HG03025 (cell line): ENCODE measurements around the gene PCP4L1.
"Not testable (repeated sequence)": the region's sequence is repeated elsewhere in the genome, so short reads cannot be mapped to it uniquely, and the experiment has no call there.

ENCODE experiments used
- ATAC-seq: cut with Tn5 transposase; IDR thresholded peaks from one replicate; pipeline ENCODE4 v1.9.1; 2021; ENCODE audit warnings: mild to moderate bottlenecking, moderate library complexity; ENCODE audit not compliant: unreplicated experiment, low FRiP score

Gene PCP4L1

GRCh38 chr1:161258439-161259344 lies at the start of gene PCP4L1:
PCP4L1 (plus strand) TSS chr1:161258745; CDS start chr1:161258975, 230 bp downstream.
- ATAC-seq, result no peak

DNA sequence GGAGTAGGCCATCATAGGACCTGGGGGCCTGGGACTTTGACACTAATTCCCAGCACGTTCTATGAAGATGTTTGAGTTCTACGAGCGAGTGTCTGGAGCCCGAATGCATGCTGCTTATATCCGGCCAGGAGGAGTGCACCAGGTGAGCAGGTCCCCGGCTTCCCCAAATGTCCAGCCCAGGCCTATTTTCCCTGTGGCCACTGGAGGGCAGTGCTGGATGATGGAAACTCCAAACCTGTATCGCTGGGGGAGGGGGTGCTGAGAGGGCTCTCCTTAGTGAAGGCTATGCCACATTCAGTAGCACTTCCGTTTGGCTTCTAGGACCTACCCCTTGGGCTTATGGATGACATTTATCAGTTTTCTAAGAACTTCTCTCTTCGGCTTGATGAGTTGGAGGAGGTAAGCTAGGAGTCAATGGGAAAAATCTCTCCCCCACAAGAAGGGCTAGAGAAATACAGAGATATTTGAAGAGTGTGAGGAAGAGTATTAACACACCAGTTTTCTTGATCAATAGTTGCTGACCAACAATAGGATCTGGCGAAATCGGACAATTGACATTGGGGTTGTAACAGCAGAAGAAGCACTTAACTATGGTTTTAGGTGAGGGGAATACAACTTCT lies 48.6 kb upstream of the PCP4L1 start:
- ATAC-seq, result no peak

DNA sequence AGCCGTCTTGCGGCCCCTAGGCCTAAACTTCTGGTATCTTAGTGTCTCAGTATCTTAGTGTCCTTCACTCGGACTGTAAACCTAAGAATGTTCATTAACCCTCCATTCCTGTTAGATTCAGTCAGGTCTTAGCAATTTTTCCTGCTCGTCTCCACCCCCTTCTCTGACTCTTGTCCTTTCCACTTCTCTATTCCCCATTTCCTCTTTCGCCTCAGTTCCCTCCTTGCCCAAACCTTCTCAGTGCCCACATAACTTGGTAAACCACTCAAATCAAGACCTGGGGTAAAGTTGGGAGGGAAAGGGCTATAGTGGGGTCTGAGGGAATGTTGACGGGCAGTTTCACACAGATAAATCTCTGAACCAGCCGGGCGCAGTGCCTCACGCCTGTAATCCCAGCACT lies 44.2 kb upstream of the PCP4L1 start:
- no peak for ATAC-seq

DNA sequence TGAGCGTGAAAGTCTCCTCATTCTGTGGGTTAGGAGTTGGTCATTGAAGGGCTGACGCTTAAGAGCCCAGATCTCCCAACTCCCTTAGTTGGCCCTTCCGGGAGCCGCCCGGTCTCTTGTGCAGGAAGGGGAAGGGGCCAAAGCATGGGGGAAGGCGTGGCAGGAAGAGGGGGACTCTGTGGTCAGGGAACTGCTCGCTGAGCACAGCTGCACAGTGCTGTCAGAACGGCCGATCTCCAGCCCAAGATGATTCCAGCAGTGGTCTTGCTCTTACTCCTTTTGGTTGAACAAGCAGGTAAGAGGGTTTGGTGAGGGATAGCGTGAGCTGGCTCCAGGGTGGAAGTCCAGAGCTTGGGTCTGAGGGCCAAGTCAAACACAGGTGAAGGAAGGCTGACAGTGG lies 43.5 kb upstream of the PCP4L1 start, which contains the start of gene FCER1G:
TSS of gene FCER1G (plus strand) at position 220 of the 400 bp plus-strand sequence. CDS start at position 247, 27 bp downstream.
- ATAC-seq, result no peak

- ATAC-seq, result no peak
These were observed 41.4 kb upstream of the PCP4L1 start for GRCh38 chr1:161216945-161217712.

DNA sequence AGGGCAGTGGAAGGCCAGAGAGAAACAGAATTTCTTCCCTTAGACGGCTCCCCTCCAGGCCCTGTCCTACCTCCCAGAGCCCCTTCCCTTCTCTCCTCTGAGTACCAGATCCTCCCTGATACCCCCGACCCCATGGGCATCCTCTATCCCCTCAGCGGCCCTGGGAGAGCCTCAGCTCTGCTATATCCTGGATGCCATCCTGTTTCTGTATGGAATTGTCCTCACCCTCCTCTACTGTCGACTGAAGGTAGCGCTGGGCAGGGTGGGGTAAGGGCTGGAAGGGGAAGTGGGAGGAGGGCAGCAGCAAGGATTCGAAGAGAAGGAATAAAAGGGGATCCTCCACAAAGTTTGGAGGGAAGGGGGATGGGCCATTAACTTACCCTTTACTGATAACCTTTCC lies 40.7 kb upstream of the PCP4L1 start:
- no peak for ATAC-seq

GRCh38 chr1:161218301-161219077 lies 40.1 kb upstream of the PCP4L1 start:
- ATAC-seq, result no peak

GRCh38 chr1:161219078-161219892 lies 39.3 kb upstream of the PCP4L1 start:
- no peak for ATAC-seq

GRCh38 chr1:161220002-161220401 lies 38.5 kb upstream of the PCP4L1 start:
- ATAC-seq, result no peak

- no peak for ATAC-seq
These were observed 36.1 kb upstream of the PCP4L1 start for GRCh38 chr1:161222175-161223019.

GRCh38 chr1:161223805-161224694 lies 34.5 kb upstream of the PCP4L1 start:
- no peak for ATAC-seq

- not testable (repeated sequence) for ATAC-seq
These were observed 33.9 kb upstream of the PCP4L1 start for GRCh38 chr1:161224695-161225087.

DNA sequence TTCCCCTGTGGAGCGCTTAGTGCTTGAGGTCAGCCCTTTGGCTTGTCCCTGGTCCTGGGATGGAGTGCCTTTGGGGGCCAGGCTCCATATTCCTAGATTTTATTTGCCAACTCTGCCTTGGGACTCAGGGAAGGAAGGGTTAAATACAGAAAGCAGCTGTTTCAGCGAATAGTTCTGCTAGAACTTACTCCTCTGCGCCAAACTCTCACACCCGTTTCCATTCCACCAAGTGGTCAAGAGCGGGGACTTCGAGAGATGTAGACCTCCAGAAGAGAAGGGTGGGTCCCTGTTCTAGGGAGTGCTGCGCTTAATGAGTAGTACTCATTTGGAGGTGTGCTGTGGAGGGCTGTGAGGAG lies 33.4 kb upstream of the PCP4L1 start:
- no peak for ATAC-seq

DNA sequence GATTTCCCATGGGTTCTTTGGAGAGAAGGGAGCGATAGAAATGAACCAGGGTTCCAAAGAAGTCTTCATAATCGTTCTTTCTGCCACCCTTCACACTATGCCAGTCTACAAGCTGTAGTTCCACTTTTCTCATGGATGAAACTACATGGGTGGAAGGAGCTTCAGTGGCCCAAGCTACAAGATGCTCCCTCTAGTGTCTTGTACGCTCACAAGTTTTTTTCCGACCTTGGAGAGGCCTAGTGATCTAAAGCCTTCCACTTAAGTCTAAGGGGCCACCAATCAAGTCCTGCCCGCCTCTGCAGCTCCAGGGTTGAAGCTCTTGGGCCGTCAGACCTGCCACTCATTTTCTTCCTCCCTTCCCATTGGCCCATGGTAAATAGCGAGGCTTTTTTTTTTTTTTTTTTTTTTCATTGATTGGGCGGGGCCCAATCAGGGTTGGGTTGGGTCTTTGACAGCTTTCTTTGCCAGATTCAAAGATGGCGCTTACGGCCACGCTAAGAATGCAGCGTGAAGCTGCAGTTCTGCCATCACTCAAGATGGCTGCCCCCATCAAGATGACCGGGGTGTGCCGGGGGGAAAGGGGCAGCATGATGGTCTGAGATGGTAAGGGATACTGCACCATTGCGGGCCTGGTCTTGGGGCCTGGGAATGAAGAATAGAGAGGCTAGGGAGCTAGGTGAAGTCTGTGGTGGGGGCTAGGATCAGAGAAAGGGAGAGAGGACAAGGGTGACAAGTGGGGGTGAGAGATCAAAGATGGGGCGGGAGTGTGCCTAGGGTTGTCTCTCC lies 32.8 kb upstream of the PCP4L1 start, which contains the start of gene TOMM40L:
TSS of gene TOMM40L (plus strand) at position 527 of the 786 bp plus-strand sequence. CDS start 430 bp downstream, outside the sequence.
- ATAC-seq, result peak; percentile 93

GRCh38 chr1:161226320-161226711 lies 32.2 kb upstream of the PCP4L1 start:
- no peak for ATAC-seq

DNA sequence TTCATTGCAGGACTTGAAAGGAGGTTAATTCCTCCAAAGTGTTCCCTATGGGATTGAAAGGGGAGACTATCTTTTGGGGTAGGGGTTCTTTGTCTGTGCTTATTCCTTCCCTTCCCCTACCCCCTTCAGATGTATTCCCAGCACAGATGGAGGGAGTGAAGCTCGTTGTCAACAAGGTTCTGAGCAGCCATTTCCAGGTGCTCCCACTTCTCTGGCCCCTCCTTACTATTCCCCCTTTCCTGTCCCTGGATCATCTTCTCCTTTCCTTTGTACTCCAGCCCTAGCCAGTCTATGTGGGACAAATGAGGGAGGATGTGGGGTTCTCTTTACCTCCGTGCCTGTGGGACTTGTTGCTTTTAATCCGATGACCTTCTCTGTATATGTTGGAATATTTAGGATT lies 31.8 kb upstream of the PCP4L1 start:
- no peak for ATAC-seq
